ENCODE measurements around the gene SETDB1.

The SETDB1 gene

DNA sequence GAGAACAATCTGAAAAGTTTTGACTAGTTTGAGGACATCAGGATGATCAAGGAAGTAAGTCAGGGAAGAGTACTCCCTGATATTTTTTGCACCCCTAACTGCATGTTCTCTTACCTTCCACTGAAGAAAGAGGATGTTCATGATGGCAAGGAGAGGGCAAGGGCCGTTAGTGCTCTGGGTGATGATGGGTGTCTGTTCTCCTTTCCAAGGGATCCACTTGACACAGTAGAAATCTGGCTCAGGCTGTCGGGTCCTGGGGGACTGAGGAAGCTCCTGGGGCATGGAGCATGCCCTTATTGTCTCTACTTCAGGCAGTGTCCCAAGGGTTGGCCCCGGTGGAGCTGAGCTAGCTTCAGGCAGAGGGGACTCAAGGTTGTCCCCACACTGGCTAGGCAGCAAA lies 75.9 kb downstream of the SETDB1 start:
- no peak for DNase-seq (ENCODE audit: low read depth in 2 of 2)

DNA sequence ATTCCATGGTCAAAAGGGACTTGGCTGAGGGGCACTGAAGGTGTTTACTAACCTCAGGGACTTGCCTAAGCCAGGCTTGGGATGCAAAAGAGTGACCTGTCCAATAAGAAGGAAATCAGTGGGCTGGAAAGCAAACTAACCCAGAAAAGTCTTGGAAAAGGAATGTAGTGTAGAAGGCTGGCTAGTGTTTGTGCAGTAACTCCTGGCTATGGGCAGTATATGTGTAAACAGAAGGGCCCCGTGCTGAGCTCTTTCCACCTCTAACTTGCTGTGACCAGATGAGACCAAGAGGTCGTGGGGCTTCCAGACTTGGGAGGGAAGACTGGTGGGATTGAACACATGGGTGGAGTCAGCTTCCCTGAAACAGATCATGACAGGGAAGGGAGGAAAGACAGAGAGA lies 76.4 kb downstream of the SETDB1 start:
- no peak for DNase-seq (ENCODE audit: low read depth in 2 of 2)

DNA sequence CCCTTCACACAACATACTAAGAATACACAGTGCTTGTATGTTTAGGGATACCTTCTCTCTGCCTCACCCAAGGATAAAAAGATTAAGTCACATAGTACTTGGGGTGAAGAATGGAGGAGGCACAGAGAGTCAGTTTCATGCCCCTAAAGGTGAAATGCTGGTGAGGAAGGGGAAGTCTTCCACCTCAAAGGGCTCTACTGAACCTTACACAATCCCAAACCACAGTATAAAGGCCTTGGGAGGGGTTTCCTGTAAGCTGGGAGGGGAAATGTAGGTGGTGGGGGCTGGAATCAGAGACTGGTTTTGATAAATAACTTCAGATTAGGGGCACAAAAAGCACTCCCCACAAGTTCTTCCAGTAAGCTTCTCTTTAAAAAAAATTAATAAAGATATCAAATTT lies 77.0 kb downstream of the SETDB1 start:
- DNase-seq (ENCODE audit: low read depth in 2 of 2), result no peak

DNA sequence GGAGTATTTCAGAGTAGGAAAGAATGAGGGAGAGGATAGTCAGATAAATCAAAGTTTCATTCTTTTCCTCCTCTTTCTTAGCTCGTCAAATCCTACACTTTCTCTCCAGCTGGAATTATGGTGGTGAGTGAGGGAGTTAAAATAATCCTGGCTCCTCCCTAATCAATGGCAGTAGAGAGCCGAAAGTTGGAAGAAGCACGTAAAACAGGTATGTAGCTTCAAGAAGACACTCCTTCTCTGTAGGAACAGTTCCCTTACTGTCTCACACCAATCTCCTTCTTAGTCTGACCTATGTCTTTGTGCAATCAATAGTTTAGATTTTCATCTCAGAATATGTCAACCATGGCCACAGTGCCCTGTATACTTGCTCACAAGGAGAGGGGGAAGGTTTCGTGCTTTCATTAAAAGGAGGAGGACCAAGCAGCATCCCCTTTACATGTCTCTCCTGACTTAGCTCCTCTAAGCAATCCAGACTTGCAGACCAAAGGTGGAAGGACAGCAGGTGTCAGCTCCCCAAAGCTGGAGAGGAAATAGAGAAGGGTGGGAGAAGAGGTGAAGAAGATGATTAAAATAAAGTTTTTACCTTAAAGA lies 79.7 kb downstream of the SETDB1 start:
- no peak for DNase-seq (ENCODE audit: low read depth in 2 of 2)

DNA sequence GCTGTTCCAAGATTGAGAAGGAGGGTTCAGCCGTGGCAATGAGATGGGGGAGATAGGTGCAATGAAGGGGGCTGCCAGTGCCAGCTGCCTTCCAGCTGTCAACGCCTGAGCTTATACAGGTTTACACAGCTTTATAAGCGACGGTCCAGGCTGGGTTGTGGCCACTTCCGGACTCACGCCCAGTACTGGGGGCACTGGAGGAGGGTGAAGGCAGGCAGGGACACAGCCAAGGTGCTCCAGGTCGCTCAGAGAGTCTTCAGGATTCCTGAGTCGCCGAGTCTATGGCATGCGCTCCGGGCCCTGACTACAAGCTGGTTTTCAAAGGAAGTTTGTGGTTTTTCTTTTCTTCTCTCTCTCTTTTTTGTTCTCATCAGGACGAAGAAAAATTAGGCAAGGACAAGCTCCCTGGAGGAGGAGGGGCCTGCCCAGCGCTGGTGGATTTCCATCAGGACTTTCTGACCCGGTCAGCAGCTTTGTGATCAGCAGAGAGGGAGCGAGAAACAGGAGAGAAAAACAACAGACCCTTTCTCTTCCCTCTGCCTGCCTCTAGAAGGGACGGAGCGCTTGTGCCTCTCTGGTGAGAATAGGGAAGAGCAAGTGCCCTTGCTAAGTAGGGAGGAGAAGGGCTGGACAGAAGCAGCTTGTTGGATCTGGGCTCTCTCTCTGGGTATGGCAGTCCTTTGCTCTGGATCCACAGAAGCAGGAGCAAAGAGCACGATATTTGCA lies 80.3 kb downstream of the SETDB1 start, which contains the start of gene MINDY1:
Gene MINDY1 (minus strand): TSS at position 576 of the 726 bp plus-strand sequence. CDS start 4,285 bp downstream, outside the sequence.
- DNase-seq (ENCODE audit: low read depth in 2 of 2), result no peak

DNA sequence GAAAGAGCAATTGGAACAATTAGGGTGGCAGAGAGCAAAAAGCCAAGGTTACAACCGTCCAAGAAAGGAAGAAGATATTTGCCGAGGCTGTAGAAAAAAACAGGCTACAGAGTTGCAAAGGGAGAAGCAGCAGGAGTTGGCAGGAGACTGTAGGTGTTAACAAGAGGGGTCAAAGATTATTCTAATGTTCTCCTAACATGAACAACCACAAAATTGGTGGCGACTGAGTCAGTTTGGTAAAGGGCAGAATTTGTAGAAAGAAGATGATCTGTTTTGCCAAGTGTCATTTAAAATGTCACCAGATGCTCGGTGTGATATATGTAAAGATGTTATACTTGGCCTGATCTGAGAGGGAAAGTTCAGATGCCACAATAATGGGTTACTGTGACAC lies 81.7 kb downstream of the SETDB1 start:
- no peak for DNase-seq (ENCODE audit: low read depth in 2 of 2)

DNA sequence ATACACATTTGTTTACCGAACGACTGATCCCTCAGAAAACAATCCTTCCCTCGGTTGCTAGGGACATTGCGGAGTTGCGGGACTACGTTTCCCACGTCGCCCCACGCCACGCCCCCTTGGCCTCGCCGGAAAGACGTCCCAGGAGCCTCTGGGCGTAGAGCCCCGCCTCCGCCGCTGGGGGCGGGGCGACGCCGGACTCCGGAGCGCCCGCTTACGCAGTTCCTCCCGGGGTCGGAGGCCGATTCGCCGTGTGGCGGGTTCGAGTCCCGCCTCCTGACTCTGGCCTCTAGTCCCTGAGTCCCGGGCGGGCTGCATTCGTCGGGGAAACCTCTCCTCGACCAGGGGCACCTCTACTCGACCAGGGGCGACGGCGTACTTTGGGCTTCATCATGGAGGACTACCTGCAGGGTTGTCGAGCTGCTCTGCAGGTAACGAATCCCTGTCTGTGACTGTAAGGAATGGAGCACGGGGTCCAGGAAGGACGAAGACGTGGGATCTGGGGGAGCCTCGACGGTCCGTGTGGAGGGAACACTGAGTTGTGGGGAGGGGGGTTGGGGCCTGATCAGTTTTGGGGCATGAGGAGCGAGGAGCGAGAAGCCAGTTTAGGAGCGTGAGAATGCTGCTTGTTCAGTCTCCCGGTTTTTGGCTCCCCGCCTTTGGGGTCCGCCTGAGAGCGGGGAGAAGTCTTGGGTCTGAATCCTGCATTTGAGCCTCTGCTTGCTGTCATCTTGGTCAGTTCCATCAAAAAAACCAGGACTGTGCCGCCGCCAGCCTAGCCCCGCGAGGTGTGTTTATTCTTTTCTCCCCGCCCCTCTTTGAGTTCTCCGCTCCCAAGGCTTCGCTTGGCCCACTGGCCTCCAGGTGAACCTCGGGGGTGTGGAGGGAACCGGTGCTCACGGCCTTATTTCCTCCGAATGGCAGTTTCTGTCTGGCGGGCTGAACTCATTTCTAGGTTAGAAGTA lies 82.4 kb downstream of the SETDB1 start, which contains the start of gene PRUNE1:
Gene PRUNE1 (plus strand): TSS at position 206 of the 962 bp plus-strand sequence. CDS start 184 bp downstream, at position 390.
- DNase-seq (ENCODE audit: low read depth in 2 of 2), result peak; percentile 90 to 93

DNA sequence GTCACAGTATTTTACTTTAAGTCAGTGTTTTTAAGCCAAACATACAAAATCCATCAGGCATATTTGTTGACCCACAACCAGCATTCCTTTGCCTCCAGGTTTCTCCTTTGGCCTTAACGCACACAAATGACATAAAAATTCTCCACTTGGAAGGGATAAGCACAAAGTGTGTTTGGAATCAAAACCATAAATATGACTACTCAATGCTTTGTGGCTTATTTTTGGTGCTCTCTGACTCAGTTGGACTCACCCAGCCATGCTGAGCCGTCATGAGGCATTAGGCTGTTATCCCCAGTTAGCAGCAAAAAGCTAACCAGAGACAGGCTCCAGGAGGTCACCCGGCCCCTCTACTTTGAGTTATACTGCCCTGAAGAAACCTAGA lies 83.0 kb downstream of the SETDB1 start:
- DNase-seq (ENCODE audit: low read depth in 2 of 2), result no peak

DNA sequence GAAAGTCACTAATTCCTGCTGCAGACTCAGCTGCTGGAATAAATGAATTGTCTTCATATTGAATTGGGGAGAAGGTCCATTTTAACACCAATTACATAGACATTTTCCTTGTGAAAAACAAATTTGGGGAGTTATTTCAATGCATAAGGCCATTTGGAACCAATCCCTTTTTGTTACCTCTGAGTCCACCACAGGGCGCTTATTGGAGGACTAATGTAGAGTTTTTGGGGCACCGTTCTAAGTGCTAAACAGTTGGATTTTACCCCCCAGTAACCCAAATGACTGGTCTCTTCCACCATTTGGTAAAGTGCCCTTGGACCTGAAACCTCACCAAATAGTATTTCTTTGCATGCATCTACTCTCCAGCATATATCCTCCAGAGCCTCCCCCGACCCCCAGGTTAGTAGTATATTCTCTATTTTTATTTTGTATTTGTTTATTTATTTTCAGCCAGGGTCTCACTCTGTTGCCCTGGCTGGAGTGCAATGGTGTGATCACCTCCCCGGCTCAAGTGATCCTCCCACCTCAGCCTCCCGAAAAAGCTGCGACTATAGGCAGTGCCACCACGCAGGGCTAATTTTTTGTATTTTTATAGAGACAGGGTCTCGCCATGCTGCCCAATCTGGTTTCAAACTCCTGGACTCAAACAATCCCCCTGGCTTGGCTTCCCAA lies 83.6 kb downstream of the SETDB1 start:
- no peak for DNase-seq (ENCODE audit: low read depth in 2 of 2)

DNA sequence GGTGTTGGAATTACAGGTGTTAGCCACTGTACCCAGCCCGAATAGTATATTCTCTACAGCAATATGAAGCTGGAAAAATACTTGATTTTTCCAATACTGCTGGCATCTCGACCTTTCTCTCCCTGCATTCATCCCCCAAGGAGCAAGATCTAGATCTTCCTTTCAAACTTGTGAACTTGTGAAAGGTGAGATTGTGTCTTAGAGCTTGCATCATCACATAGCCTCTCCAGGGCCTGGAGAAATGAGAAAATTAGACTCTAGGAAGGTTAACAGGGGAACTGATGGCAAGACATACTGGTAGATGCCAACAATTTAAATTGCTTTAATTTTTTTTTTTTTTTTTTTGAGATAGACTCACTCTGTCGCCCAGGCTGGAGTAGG lies 84.2 kb downstream of the SETDB1 start:
- DNase-seq (ENCODE audit: low read depth in 2 of 2), result no peak

DNA sequence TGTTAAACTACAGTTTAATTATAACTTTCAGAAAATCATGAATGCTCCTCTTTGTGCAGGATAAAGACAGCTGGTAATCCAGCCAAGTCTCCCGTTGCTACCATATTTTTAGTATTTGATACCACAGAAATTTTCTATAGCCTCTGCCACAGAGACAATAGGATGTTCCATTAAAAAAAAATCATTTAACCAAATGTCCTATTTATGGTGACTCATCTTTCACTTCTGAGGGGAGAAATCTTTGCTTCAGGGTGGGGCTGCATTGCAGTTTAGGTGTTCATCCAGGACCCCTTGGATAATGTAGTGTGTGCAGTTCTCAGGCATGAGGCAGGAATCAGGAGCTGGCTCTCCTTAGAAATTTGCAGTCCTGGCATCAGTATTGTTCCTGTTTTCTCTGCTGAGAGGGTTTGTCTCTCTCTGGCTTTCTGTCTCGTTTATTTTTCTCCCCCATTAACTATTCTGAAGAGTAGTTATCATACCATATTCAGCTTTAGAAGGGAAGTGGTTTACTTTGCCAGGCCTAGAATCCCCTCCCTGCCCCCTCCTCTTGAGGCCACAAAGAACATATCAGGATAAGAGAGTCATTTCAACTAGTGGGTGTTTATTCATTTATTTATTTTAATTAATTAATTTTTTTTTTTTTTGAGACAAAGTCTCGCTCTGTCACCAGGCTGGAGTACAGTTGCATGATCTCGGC lies 85.1 kb downstream of the SETDB1 start:
- no peak for DNase-seq (ENCODE audit: low read depth in 2 of 2)

DNA sequence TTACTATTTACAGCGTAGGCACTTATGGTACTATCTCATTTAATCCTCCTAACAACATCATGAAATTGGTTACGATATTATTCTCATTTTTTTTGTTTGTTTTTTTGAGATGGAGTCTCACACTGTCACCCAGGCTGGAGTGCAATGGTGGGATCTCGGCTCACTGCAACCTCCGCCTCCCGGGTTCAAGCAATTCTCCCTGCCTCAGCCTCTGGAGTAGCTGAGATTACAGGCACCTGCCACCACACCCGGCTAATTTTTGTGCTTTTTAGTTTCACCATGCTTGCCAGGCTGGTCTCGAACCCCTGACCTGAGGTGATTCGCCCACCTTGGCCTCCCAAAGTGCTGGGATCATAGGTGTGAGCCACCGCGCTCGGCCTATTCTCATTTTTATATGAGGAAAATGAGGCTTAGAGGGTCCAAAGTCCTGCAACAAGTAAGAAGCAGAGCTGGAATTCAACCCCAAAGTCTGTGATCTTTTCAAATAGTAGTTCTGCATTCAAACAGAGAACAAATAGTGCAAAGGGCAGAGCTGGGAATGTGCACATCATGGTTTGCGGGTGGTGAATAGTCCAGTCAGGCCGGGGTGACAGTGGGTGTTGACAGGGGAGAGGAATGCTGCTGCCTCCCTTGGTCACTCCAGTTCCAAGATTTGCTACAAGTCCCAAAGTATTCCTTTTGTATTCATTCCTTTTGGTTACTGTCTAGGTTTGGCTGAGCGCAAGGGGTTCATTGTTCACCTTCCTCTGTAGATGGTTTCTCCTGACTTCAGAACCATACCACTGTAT lies 86.7 kb downstream of the SETDB1 start:
- no peak for DNase-seq (ENCODE audit: low read depth in 2 of 2)

DNA sequence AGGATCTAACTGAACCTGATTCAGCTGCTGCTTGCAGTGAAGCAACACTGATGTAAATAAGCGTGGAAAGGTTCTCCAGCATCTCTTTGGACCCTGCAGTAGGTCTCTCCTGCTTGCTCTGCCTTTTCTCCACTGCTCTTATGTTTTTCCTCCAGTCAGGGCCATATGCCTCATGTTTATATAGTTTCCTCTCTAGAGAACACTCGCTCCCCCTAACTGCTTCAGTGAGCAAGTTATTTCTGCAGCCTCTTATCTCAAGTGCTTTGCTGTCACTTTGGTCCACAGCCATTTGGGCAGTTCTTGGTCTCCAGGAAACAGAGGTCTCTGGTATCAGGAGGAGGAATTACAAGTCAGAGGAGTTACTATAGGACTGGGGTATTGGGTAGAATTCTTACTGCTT lies 87.4 kb downstream of the SETDB1 start:
- DNase-seq (ENCODE audit: low read depth in 2 of 2), result no peak

All from stimulated activated CD8-positive, alpha-beta memory T cell treated with anti-CD3 and anti-CD28 coated beads, Interleukin-7, amount 100 ng/mL, for 1 hour (primary cell).